ENCODE measurements around the gene PLSCR2. TPM values are rescaled to one million over a fixed set of nuclear protein-coding genes. Genes with fewer than 3 reads are reported as not detected.

PLSCR2 gene
- total and polyA plus RNA-seq, 9 of the 15 experiments (the other 6 are each of a cell fraction or from before 2014, with no cell fraction given) = 0.07 to 0.49 (median 0.25) TPM; not detected in 4

DNA sequence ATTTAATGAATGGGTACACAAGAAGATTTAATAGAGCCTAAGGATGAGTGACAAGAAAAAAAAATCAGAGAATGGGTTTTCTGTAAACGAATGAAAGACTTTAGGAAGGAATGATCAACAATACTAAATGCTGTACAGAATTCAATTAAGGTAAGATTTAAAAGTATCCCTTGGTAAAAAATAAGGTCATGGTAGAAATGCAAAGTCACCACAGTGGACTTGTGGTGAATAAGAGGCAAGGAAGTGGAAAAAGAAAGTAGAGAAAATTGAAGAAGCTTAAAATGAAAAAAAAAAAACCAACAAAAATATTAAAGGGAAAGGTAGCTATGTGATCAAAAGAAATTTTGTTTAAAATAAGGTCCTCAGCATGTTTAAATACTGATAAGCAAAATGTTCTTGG, 82.4 kb downstream of the PLSCR2 start:
- Histone ChIP-seq H3K4me3 (no peak overlapping the region), H3K4me2 (ENCODE audit: insufficient read depth, low read length) (no peak overlapping the region), H3K27ac (ENCODE audit: extremely low read depth, low read depth, low read length) (no peak overlapping the region), H4K20me1 (replicated peaks; ENCODE audit: control insufficient read depth, insufficient read depth, low read length) (no peaks in the 10 kb centered on the region), H3K79me2 (ENCODE audit: control insufficient read depth, insufficient read depth, low read length) (no peaks in the 10 kb centered on the region), H3K9me1 (ENCODE audit: control insufficient read depth, insufficient read depth, low read length) (no peaks in the 10 kb centered on the region), H2AFZ (ENCODE audit: low read depth, low read length) (no peak overlapping the region), H3K36me3 (ENCODE audit: control insufficient read depth, insufficient read depth, low read length) (no peaks in the 10 kb centered on the region), H3K27me3 (ENCODE audit: control insufficient read depth in 2 of 2, insufficient read depth in 2 of 2, low read length in 2 of 2) (no peaks in the 10 kb centered on the region), H3K4me1 (replicated peaks in 1 of 2; ENCODE audit: control insufficient read depth in 2 of 2, insufficient read depth in 2 of 2, low read length in 2 of 2) (no peaks in the 10 kb centered on the region), H3K9ac (ENCODE audit: insufficient read depth in 1 of 2, low read depth in 2 of 2, low read length in 2 of 2) (no peak overlapping the region), H3K9me3 (replicated peaks; ENCODE audit: control insufficient read depth, insufficient read depth, low read depth, low read length) (no peaks in the 10 kb centered on the region)
- ATAC-seq (no peak), DNase-seq (ENCODE audit: extremely low read depth in 1 of 4, low spot score in 3 of 4) (no peak), FAIRE-seq (no peak)
- ChIA-PET POLR2A (no interaction called here), CTCF (ENCODE audit: low intra/inter-chr PET ratio) (interaction anchor here (0.6 kb wide), 1 partner anchor 12 kb away, joined by 3 read pairs; no protein-coding TSS in a partner anchor)
- BruUV-seq (replicated peaks) = no TSS peak
- intact Hi-C loops (cut with micrococcal nuclease) (no loop called here), in situ Hi-C loops (cut with MboI) (no loop called here)
- TF ChIP-seq ZNF12 (CRISPR knock-in tag; IDR thresholded peaks at IDR 0.05) (no peak), THAP12 (CRISPR knock-in tag; IDR thresholded peaks at IDR 0.05) (no peak), ZFP36 (IDR thresholded peaks at IDR 0.05; ENCODE audit: low read depth, low read length, partially characterized antibody) (no peak), PML (IDR thresholded peaks at IDR 0.05; ENCODE audit: low read length) (no peak)
- TF ChIP-seq, protein P1, sequence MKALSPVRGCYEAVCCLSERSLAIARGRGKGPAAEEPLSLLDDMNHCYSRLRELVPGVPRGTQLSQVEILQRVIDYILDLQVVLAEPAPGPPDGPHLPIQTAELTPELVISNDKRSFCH (CRISPR knock-in tag; IDR thresholded peaks at IDR 0.05) = no peak
- TF ChIP-seq, protein P1 (tag; IDR thresholded peaks at IDR 0.05) = no peak
- 6% methylated on average over 1 of the region's 1 CpG for WGBS (ENCODE audit: insufficient coverage, low coverage, missing lambda C conversion rate)
